NCI-H1694 treated with DMSO at 0.1 percent for 48 hours (cell line): Measurements from ENCODE around the gene SCN3A.

Experiments
- DNase-seq: peaks from one replicate; lab custom pipeline; 2025; lab: John Stamatoyannopoulos, UW

SCN3A gene

GRCh38 chr2:165191096-165191728 lies 12.6 kb downstream of the SCN3A start:
- no peak for DNase-seq

GRCh38 chr2:165185633-165186032 lies 18.2 kb downstream of the SCN3A start:
- DNase-seq: no peak

- DNase-seq: no peak
Observed at GRCh38 chr2:165182029-165182428, 21.8 kb downstream of the SCN3A start.

- no peak for DNase-seq
Observed at GRCh38 chr2:165176780-165177179, 27.1 kb downstream of the SCN3A start.

GRCh38 chr2:165173215-165173614 lies 30.6 kb downstream of the SCN3A start:
- no peak for DNase-seq

- no peak for DNase-seq
Observed at GRCh38 chr2:165164201-165164600, 39.6 kb downstream of the SCN3A start.

GRCh38 chr2:165163761-165164160 lies 40.1 kb downstream of the SCN3A start:
- no peak for DNase-seq

- no peak for DNase-seq
Observed at GRCh38 chr2:165162466-165162865, 41.4 kb downstream of the SCN3A start.

- DNase-seq: no peak
Observed at GRCh38 chr2:165161510-165161909, 42.3 kb downstream of the SCN3A start.

- DNase-seq: no peak
Observed at GRCh38 chr2:165157160-165157559, 46.7 kb downstream of the SCN3A start.

- DNase-seq: no peak
Observed at GRCh38 chr2:165155152-165155551, 48.7 kb downstream of the SCN3A start.

GRCh38 chr2:165149439-165149838 lies 54.4 kb downstream of the SCN3A start:
- DNase-seq: no peak

GRCh38 chr2:165147186-165148045 lies 56.4 kb downstream of the SCN3A start:
- DNase-seq: no peak

GRCh38 chr2:165144315-165144714 lies 59.5 kb downstream of the SCN3A start:
- no peak for DNase-seq

- no peak for DNase-seq
Observed at GRCh38 chr2:165141601-165142354, 62.1 kb downstream of the SCN3A start.

- no peak for DNase-seq
Observed at GRCh38 chr2:165126244-165126643, 77.6 kb downstream of the SCN3A start.

GRCh38 chr2:165122521-165122920 lies 81.3 kb downstream of the SCN3A start:
- DNase-seq: no peak

- DNase-seq: no peak
Observed at GRCh38 chr2:165120740-165121467, 82.9 kb downstream of the SCN3A start.

- DNase-seq: no peak
Observed at GRCh38 chr2:165115258-165115657, 88.6 kb downstream of the SCN3A start.

- peak; percentile 89 for DNase-seq
Observed at GRCh38 chr2:165114346-165114939, 89.4 kb downstream of the SCN3A start.

GRCh38 chr2:165113414-165113813 lies 90.4 kb downstream of the SCN3A start:
- peak; percentile 88 for DNase-seq

- DNase-seq: peak; percentile 46
Observed at GRCh38 chr2:165112789-165113188, 91.1 kb downstream of the SCN3A start.
